Keratinocyte (primary cell): ENCODE data around the gene PRDX2.

Source experiments
- CTCF ChIP-seq, 3 experiments: IDR thresholded peaks in 1 of 3; conservative IDR thresholded peaks in 1 of 3; optimal IDR thresholded peaks in 1 of 3; 2 replicates in 2 of 3; 3 replicates in 1 of 3; pipeline versions ENCODE3 to v1.5.1; 2011; ENCODE audit warnings: low read length in 3 of 3, mild to moderate bottlenecking in 3 of 3, moderate library complexity in 2 of 3, control low read depth in 1 of 3, inconsistent platforms in 1 of 3; ENCODE audit not compliant: insufficient read depth in 2 of 3; ENCODE audit errors: extremely low read depth in 1 of 3
- EZH2 ChIP-seq: IDR thresholded peaks from one replicate; pipeline ENCODE4 v1.6.1; 2012; ENCODE audit warnings: inconsistent platforms, mild to moderate bottlenecking, low read length, moderate library complexity

- TF ChIP-seq EZH2 (no peak), CTCF (optimal IDR thresholded peaks at IDR 0.05 in 1 of 3, IDR thresholded peaks at IDR 0.05 in 1 of 3, conservative IDR thresholded peaks at IDR 0.05 in 1 of 3; ENCODE audit: extremely low read depth in 1 of 3, insufficient read depth in 2 of 3, low read length in 3 of 3) (peak in 2 of 3 experiments; percentile 45 to 75)
These were observed 36.7 kb upstream of the PRDX2 start, which contains the start of gene MAST1 for GRCh38 chr19:12838182-12838885.
